ENCODE data around the gene TFEB. TPM values are rescaled to one million over a fixed set of nuclear protein-coding genes. Genes with fewer than 3 reads are reported as not detected.
A peak's percentile ranks its signal among the peaks of the same experiment; 100 is the strongest.
"Not testable (repeated sequence)": the region's sequence is repeated elsewhere in the genome, so short reads cannot be mapped to it uniquely, and the experiment has no call there.

TFEB gene
- total and polyA plus RNA-seq, 10 of the 15 experiments (the other 5 are each of a cell fraction or from before 2014, with no cell fraction given), result 0.84 to 108 (median 60.8) TPM

- ChIA-PET SMC1A (ENCODE audit: uncharacterized antibody, unreplicated experiment) (no interaction called here), POLR2A (no interaction called here), RAD21 (ENCODE audit: unreplicated experiment) (no interaction called here), CTCF (interaction anchor here (1.1 kb wide), 1 partner anchor 79 kb away, joined by 3 read pairs; no protein-coding TSS in a partner anchor)
- Histone ChIP-seq H3K4me3 (no peak overlapping the region), H3K9me3 (replicated peaks; ENCODE audit: control insufficient read depth, insufficient read depth, low read length) (no peaks in the 10 kb centered on the region), H3K79me2 (ENCODE audit: control insufficient read depth, insufficient read depth, low read length) (no peaks in the 10 kb centered on the region), H2AFZ (ENCODE audit: control insufficient read depth, low read depth, low read length) (no peak overlapping the region), H3K27ac (ENCODE audit: control insufficient read depth, insufficient read depth) (no peak overlapping the region), H3K9ac (ENCODE audit: control insufficient read depth, insufficient read depth, low read length) (no peak overlapping the region), H3K36me3 (ENCODE audit: control insufficient read depth in 2 of 2, insufficient read depth in 2 of 2, low read length in 1 of 2) (peaks cover 1 to 6% of the 10 kb centered on the region in 2 experiments; a peak in 2 of 4 replicates), H3K4me1 (ENCODE audit: control insufficient read depth, insufficient read depth, low read length) (peaks cover 9% of the 10 kb centered on the region), H3K27me3 (replicated peaks in 1 of 2; ENCODE audit: control insufficient read depth in 2 of 2, insufficient read depth in 2 of 2, low read length in 1 of 2) (no peaks in the 10 kb centered on the region), H4K20me1 (ENCODE audit: control insufficient read depth, insufficient read depth) (no peaks in the 10 kb centered on the region), H3K4me2 (ENCODE audit: control insufficient read depth, insufficient read depth) (no peak overlapping the region)
- 60% methylated on average over 12 of the region's 12 CpGs for WGBS (ENCODE audit: insufficient coverage, insufficient replicate concordance, low lambda C conversion rate, missing lambda C conversion rate)
- intact Hi-C loops (cut with micrococcal nuclease; ENCODE audit: unreplicated experiment) (no loop called here), in situ Hi-C loops (cut with MboI) (loop anchor here (5.0 kb wide), 1 partner anchor 165 kb away; no protein-coding TSS in a partner anchor)
- DNase-seq (ENCODE audit: low read depth, low spot score), result no peak
- TF ChIP-seq BMI1 (IDR thresholded peaks at IDR 0.05; ENCODE audit: borderline replicate concordance) (no peak), PBX3 (IDR thresholded peaks at IDR 0.05; ENCODE audit: insufficient replicate concordance, low read depth, low read length) (no peak), ESRRA (IDR thresholded peaks at IDR 0.05; ENCODE audit: low read length) (no peak), KDM1A (IDR thresholded peaks at IDR 0.05; ENCODE audit: borderline replicate concordance) (no peak)
- no TSS peak for BruUV-seq (replicated peaks)
- FAIRE-seq, result no peak
- peak; percentile 59 for ATAC-seq
Measured at GRCh38 chr6:41767112-41767833, 31.9 kb upstream of the TFEB start.

- H3K27ac ChIP-seq (ENCODE audit: control insufficient read depth, insufficient read depth); DNase-seq (ENCODE audit: low read depth, low spot score); H3K9ac ChIP-seq (ENCODE audit: control insufficient read depth, insufficient read depth, low read length); FAIRE-seq; H3K9me3 ChIP-seq (replicated peaks; ENCODE audit: control insufficient read depth, insufficient read depth, low read length); H3K4me2 ChIP-seq (ENCODE audit: control insufficient read depth, insufficient read depth); H3K79me2 ChIP-seq (ENCODE audit: control insufficient read depth, insufficient read depth, low read length); H3K4me1 ChIP-seq (ENCODE audit: control insufficient read depth, insufficient read depth, low read length); H3K4me3 ChIP-seq; H2AFZ ChIP-seq (ENCODE audit: control insufficient read depth, low read depth, low read length); H3K27me3 ChIP-seq (replicated peaks in 1 of 2; ENCODE audit: control insufficient read depth in 2 of 2, insufficient read depth in 2 of 2, low read length in 1 of 2); H4K20me1 ChIP-seq (ENCODE audit: control insufficient read depth, insufficient read depth); ATAC-seq; intact Hi-C loops (cut with micrococcal nuclease; ENCODE audit: unreplicated experiment); H3K36me3 ChIP-seq (ENCODE audit: control insufficient read depth in 2 of 2, insufficient read depth in 2 of 2, low read length in 1 of 2); BruUV-seq (replicated peaks): not testable (repeated sequence)
- CTCF ChIA-PET, result interaction anchor here (1.1 kb wide), 1 partner anchor 78 kb away, joined by 3 read pairs; no protein-coding TSS in a partner anchor
- POLR2A ChIA-PET, result interaction anchor here (1.2 kb wide), 1 partner anchor 33 kb away, joined by 3 read pairs; no protein-coding TSS in a partner anchor
- RAD21 ChIA-PET (ENCODE audit: unreplicated experiment), result interaction anchor here (0.6 kb wide), 1 partner anchor 9 kb away, joined by 3 read pairs; no protein-coding TSS in a partner anchor
- in situ Hi-C loops (cut with MboI), result loop anchor here (5.0 kb wide), 1 partner anchor 164 kb away; no protein-coding TSS in a partner anchor
- 58% methylated on average over 4 of the region's 4 CpGs for WGBS (ENCODE audit: insufficient coverage, insufficient replicate concordance, low lambda C conversion rate, missing lambda C conversion rate)
- SMC1A ChIA-PET (ENCODE audit: uncharacterized antibody, unreplicated experiment), result interaction anchor here (1.5 kb wide), 1 partner anchor 57 kb away, joined by 4 read pairs; no protein-coding TSS in a partner anchor
Measured at GRCh38 chr6:41766043-41766664, 30.7 kb upstream of the TFEB start.

Data from GM12878 (cell line).